ENCODE results near the gene DNAH6.

DNAH6 gene

GRCh38 chr2:84805250-84805958 is 289.1 kb downstream of the DNAH6 start:
- no peak for TF ChIP-seq POLR2A (IDR thresholded peaks at IDR 0.05; ENCODE audit: low read depth, low read length)
- no peak for FAIRE-seq
- no peak for DNase-seq (ENCODE audit: insufficient read length, low spot score)

GRCh38 chr2:84807063-84807485 is 290.8 kb downstream of the DNAH6 start:
- FAIRE-seq (peak; percentile 97), DNase-seq (ENCODE audit: insufficient read length, low spot score) (peak; percentile 35)
- no peak for TF ChIP-seq POLR2A (IDR thresholded peaks at IDR 0.05; ENCODE audit: low read depth, low read length)

GRCh38 chr2:84808279-84808678 is 292.0 kb downstream of the DNAH6 start:
- no peak for FAIRE-seq
- no peak for DNase-seq (ENCODE audit: insufficient read length, low spot score)

GRCh38 chr2:84811839-84812431 is 295.6 kb downstream of the DNAH6 start:
- FAIRE-seq (no peak), DNase-seq (ENCODE audit: insufficient read length, low spot score) (no peak)
- no peak for TF ChIP-seq POLR2A (IDR thresholded peaks at IDR 0.05; ENCODE audit: low read depth, low read length)

More at GRCh38 chr2:84808279-84808678, 292.0 kb downstream of the DNAH6 start:
- TF ChIP-seq POLR2A (IDR thresholded peaks at IDR 0.05; ENCODE audit: low read depth, low read length) = no peak

- FAIRE-seq (no peak), DNase-seq (ENCODE audit: insufficient read length, low spot score) (no peak)
- no peak for TF ChIP-seq POLR2A (IDR thresholded peaks at IDR 0.05; ENCODE audit: low read depth, low read length)
Observed at GRCh38 chr2:84815146-84815545, 298.8 kb downstream of the DNAH6 start.

- DNase-seq (ENCODE audit: insufficient read length, low spot score) (no peak), FAIRE-seq (no peak)
- TF ChIP-seq POLR2A (IDR thresholded peaks at IDR 0.05; ENCODE audit: low read depth, low read length) = no peak
Observed at GRCh38 chr2:84816426-84817026, 300.2 kb downstream of the DNAH6 start.

GRCh38 chr2:84817239-84817655 is 300.9 kb downstream of the DNAH6 start:
- FAIRE-seq (no peak), DNase-seq (ENCODE audit: insufficient read length, low spot score) (no peak)
- TF ChIP-seq POLR2A (IDR thresholded peaks at IDR 0.05; ENCODE audit: low read depth, low read length) = no peak

- FAIRE-seq (no peak), DNase-seq (ENCODE audit: insufficient read length, low spot score) (no peak)
- no peak for TF ChIP-seq POLR2A (IDR thresholded peaks at IDR 0.05; ENCODE audit: low read depth, low read length)
Observed at GRCh38 chr2:84821806-84822205, 305.5 kb downstream of the DNAH6 start.

- no peak for FAIRE-seq
- no peak for TF ChIP-seq POLR2A (IDR thresholded peaks at IDR 0.05; ENCODE audit: low read depth, low read length)
Observed at GRCh38 chr2:84823229-84823628, 306.9 kb downstream of the DNAH6 start.

GRCh38 chr2:84823788-84824187 is 307.5 kb downstream of the DNAH6 start:
- no peak for TF ChIP-seq POLR2A (IDR thresholded peaks at IDR 0.05; ENCODE audit: low read depth, low read length)
- FAIRE-seq (no peak), DNase-seq (ENCODE audit: insufficient read length, low spot score) (no peak)

More at GRCh38 chr2:84823229-84823628, 306.9 kb downstream of the DNAH6 start:
- DNase-seq (ENCODE audit: insufficient read length, low spot score) = no peak

- no peak for DNase-seq (ENCODE audit: insufficient read length, low spot score)
- no peak for FAIRE-seq
- no peak for TF ChIP-seq POLR2A (IDR thresholded peaks at IDR 0.05; ENCODE audit: low read depth, low read length)
Observed at GRCh38 chr2:84827978-84828575, 311.8 kb downstream of the DNAH6 start.

GRCh38 chr2:84829693-84830092 is 313.4 kb downstream of the DNAH6 start:
- no peak for TF ChIP-seq POLR2A (IDR thresholded peaks at IDR 0.05; ENCODE audit: low read depth, low read length)
- FAIRE-seq = no peak
- no peak for DNase-seq (ENCODE audit: insufficient read length, low spot score)

- FAIRE-seq (no peak), DNase-seq (ENCODE audit: insufficient read length, low spot score) (no peak)
Observed at GRCh38 chr2:84830095-84830494, 313.8 kb downstream of the DNAH6 start.

GRCh38 chr2:84830758-84831500 is 314.6 kb downstream of the DNAH6 start:
- FAIRE-seq (no peak), DNase-seq (ENCODE audit: insufficient read length, low spot score) (no peak)
- TF ChIP-seq POLR2A (IDR thresholded peaks at IDR 0.05; ENCODE audit: low read depth, low read length) = no peak

More at GRCh38 chr2:84830095-84830494, 313.8 kb downstream of the DNAH6 start:
- no peak for TF ChIP-seq POLR2A (IDR thresholded peaks at IDR 0.05; ENCODE audit: low read depth, low read length)
